NAMALWA (cell line): ENCODE measurements around the gene ANO1.

Experiments
- DNase-seq: peaks from one replicate; pipeline ENCODE4 v3.0.0-alpha.2; 2015; ENCODE audit warnings: low spot score

ANO1 gene

DNA sequence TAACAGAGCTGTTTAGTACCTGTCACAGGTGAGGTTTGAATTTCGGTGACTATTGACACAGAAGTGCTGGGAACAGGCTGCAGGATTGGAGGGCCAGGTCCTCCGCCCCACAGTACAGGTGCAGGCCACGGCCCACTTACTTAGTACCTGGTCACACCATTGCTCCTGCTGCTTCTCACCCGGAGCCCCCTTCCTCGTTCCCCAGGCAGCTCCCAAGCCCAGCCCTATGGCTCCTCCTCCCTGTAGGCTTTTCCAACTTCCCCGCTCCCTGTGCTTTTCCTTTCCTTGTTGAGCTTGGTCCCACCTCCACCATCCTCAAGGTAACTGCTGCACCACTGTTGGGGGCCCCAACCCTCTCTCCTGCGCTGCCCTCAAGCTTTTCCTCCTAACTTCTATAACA is 27.9 kb upstream of the ANO1 start:
- DNase-seq = no peak

DNA sequence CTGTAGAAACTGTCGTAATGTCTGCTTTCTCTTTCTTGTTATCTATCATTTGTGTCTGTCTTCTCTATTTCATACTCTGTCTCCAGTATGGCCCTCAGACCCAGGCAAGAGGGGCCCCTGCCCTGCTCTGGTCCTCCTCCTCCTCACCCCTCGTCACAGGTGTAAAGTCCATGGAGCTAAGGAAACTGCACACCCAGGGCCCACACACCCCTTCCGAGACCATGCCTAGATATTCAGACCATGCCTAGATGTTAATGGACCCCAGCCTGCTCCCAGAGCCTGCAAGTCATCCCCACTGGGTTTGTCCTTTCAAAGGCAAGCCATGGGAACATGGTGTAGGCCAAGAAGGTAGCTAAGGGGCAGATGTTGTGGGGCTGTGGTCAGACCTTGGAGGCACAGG is 24.1 kb upstream of the ANO1 start:
- DNase-seq = no peak

DNA sequence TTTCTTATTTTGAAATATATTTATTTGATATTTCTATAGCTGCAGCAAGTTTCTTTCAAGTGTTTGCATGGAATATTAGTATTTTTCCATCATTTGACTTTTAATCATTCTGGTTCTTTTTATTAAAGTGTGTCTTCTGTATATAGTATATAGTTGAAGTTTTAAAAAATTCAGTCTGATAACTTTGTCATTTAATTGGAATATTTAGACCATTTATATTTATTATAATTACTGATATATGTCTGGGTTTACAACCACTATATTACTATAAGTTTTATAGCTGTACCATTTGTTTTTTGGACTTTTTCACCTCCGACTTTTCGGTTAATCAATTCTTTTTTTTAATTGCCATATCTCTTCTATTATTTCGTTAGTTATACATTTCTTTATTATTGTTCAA is 22.7 kb upstream of the ANO1 start:
- DNase-seq = no peak

DNA sequence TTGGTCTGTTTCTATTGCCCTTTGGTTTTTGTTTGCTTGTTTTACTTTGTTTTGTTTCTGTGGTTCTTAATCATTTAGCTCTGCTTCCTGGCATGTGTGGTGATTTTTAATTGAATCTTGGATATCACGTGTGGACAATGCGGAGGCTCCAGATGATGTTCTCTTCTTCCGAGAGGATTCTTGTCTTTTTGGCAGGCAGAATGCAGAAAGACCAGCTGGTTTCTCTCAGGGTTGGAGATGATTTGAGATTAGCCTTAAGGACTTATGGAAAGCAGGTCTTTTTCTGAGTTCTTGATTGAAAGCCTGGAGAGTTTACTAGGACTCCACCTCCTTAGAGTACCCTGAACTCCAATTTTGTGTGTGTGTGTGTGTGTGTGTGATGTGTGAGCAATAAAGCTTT is 21.0 kb upstream of the ANO1 start:
- no peak for DNase-seq

DNA sequence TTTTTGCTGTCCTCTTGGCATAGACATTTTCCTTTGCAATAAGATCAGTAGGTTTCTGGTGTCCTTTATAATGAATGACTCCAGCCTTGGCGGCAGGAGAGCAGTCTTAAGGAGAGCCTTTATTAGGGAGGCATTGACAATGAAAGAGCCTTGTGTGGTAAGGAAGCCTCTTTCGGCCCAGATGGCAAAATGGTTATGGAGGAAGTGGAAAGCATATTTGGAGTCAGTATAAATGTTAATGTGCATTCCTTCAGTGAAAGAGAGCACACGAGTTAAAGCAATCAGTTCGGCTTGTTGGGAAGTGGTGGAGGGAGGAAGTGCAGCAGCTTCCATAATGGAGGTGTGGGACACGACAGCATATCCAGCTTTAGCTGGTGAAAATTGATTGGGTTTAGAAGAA is 18.1 kb upstream of the ANO1 start:
- no peak for DNase-seq

DNA sequence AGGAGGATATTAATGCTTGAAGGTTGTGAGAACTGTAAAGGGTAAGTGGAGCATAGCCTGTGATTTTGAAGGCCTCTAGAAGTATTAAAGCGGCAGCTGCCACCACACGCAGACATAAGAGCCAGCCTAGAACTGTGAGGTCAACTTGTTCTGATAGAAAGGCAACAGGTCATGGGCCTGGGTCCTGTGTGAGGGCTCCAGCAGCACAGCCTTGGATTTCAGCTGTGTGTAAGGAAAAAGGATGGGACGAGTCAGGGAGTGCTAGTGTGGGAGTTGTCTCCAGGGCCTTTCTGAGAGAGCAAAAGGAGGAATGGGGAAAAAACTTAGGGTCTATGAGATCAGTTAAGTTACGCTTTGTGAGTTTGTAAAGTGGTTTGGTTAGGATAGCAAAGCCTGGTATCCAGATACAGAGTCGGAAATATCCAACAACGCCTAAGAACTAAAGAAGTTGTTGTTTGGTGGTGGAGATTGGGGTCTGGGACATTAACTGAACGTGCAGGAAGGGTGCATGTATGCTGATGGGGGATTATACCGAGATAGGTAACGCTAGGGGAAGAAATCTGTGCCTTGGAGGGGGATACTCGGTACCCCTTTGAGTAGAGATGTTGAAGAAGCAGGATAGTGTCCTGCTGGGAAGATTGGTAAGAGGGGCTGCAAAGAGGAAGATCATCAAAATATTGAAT is 17.4 kb upstream of the ANO1 start:
- DNase-seq = no peak

DNA sequence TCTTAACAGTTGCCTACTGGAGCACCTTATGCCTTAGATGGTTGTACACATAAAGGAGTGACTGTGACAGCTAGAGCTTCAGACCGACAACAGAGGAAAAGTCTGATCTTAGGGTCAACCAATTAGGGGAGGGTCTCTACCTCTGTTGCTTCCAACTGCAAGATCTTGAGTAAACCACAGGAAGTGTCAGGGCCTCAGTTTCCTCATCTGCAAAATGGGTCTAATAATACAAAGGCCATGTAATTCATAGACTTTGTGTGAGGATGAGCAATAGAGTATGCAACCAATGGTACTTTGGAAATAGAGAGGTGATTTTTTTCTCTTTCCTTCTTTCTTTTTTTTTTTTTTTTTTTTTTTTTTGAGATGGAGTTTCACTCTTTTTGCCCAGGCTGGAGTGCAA is 16.4 kb upstream of the ANO1 start:
- DNase-seq = no peak

DNA sequence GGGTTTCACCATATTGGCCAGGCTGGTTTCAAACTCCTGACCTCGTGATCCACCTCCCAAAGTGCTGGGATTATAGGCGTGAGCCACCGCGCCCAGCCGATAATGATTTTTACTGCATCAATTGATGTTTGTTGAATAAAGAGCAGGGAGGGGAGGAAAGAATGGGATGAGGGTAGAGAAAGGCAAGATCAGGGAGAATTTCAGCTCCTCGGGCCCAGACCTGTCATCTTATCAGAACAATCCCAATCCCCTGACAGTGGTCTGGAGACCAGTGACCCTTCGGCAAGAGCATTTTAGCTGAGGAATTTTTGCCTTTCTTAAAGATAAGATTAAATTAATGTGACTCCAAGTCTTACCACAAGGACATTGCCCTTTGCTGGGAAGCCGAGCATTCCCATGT is 15.0 kb upstream of the ANO1 start:
- DNase-seq = no peak

DNA sequence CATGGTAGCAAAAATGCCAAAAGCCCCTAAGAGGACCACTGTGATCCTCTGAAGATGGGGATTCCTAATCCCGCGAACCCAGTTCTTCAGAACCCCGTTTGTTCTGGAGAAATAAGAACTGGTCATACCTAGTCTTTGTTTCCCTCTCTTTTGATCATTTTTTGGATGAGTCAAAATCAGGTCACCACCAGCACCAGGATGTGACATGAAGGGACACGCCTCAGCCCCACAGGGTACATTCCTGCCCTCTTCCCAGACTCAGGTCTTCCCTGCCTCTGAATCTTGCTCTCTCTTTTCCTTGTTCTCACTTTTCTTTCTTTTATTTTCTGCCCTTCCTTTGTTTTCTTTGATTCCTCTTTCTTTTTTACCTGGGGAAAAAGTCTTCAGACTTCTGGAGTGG is 14.6 kb upstream of the ANO1 start:
- no peak for DNase-seq

DNA sequence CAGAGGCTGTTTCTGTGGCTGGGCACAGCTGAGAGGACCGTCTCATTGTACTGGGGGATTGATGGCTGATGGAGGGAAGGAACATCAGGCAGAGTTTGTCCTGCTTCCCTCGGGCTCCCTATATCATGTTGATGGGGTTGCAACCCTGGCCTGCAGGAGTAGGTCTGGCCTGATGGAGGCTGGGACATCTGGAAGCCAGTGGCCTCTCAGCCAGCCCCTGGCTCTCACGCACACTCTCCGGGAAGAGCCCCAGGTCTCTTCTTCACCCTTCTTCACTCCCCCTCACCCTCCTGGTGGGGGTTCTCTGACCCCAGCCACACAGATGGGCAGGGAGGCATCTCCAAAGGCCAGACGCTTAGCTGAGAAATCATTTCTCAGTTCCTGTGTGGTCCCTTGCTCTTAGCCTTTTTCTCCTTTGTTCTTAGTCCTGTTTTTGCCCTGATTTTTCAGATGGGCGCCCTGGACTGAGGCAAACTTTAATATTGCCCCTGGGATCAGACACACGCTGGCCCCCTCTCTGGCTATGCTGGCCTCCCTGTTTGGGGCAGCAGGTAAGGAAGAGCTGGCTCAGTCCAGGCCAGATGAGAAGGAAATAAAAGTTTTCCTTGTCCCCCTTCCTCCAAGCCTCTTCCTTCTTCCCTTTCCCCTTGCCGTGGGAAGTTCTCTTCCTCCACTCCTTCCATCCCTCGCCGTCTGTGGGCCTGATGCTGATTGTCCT is 13.9 kb upstream of the ANO1 start:
- DNase-seq = no peak

DNA sequence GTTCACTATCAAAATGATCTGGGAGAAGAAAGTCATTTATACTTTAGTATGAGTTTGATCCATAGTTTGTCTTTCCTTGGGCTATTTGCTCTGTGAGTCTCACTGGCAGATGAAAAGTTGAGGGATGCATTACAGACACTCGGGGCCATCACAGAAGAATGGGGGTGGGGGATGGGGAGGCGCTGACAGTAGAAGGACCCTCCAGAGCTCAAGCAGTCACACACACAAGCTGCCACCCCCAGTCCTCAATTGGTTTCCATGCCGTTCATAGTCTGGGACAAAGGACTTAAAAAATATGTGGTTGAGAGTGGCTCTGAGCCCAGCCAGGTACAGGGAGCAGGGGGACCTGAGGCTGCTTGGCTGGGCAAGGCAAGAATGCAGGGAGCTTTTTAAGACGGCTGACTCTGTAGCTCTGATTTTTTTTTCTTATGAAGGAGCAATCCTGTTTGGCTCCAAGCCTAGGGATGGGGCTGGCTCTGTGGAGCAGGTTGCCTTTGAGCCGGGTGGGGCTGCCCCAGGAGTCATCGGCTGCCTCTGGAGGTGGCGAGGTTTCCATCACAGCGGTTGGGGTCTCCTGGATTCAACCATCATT is 13.3 kb upstream of the ANO1 start:
- DNase-seq = no peak

DNA sequence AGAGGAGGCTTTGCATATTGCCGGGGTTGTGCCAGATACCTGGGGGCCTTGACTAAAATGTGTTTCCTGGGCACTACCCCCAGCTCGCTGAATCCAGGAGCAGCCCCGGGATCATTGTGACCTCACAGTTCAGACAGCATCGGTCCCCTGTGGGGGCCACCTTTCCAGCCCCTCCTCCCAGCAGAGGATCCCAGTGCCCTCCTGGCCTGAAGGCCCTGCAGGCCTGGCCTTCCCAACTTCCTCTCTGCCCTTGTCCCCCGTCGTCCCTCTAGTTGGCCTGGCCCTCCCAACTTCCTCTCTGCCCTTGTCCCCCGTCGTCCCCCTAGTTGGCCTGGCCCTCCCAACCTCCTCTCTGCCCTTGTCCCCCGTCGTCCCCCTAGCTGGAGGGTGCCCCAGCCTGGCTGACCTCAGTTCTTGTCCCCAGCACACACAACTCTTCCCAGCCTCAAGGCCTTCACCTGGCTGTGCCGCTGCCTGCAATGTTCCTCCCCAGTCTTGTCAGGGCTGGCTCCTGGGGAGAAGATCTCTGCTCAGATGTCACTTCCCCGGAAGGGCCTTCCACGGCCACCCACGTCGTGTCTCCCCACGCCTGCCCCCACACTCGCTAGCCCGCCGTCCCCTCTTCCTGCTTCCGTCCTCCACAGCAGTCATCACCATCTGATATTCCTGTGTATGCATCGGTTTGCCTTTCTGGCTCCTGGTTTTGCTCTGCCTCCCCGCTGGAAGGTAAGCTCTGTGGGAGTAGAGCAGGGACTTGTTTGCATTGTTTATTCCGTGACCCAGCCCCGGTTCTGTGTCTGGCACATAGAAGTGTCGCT is 12.6 kb upstream of the ANO1 start:
- DNase-seq = no peak

DNA sequence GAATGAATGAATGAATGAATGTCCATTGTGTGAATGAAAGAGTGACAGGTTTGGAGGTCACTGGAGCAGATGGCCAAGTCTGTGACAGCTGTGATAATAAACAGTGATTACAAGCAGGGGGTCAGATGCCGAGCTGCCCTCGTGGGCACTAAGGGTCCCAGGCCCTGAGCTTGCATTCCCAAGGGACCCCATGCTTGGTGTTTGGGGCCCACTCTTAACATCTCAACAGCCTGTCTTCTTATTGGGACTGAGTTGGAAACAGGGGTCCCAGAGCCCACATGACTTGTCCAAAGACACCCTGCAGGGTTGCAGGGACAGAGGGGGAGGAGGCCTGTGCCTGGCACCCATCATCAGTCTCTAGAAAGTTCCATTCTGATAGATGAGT is 12.0 kb upstream of the ANO1 start:
- DNase-seq = no peak

DNA sequence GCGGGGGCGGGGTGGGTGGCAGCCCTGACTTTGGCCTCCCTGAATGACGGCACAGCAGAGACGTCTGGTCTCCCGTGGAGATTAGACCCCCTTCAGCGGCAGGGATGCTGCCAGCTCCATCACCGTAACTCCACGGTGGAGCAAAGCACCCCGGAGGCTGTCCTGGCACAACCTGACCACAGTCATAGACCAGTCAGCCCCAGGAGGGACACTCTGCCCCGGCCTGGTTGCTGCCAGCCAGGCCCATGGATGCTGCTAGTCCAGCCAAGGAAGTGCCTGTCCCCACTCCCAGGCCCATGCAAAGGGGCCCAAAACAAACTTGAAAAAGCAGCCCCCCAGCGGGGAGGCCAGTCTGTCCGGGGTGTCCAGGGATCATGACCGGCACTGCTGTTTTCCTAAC is 11.5 kb upstream of the ANO1 start:
- DNase-seq = no peak

DNA sequence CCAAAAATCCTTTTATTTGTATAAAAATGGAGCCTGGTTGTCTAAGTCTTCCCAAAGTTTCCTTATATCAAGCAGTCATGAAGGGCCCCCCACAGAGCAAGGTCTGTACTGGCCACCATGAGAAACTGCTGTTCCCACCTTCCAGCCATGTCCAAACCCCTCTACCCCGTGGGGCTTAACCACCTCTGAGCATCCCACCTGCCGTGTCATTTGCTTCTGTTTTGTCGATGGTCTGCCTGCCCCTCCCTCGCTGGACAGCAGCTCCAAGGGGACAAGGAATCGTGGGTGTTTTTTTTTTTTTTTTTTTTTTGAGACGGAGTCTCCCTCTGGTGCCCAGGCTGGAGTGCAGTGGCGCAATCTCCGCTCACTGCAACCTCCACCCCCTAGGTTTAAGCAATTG is 11.1 kb upstream of the ANO1 start:
- no peak for DNase-seq

DNA sequence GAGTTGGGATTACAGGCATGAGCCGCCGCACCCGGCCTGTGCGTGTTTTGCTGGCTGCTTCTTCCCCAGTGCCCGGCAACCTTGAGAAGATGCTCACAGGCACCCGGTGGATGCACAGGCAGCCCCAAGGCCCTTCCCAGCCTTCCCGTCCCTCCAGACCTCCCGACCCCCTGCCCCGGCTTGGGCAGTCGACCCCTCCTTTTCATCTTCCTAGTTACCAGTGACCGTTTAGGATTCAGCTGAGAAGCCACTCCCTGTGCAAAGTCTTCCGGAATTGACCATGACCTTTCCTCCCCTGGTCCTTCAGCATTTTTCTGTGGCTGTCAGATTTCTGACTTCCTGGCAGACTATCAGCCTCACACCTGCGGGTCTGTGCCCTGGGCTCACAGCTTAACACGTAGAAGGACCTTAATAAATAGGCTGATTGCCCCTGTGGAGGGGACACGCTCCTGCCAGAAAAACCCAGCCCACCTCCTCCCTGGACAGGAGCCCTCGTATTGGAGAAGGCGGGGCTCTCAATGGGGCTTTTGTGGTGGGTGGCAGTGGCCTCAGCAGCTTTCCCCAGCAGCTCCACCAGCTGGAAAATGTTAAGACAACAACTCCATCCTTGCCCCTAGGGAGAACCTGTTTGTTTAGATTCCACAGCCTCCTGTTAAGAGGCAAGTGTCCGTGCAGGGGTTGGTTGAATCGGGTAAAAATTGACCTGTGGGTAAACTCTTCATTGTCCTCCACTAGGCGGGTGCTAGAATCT is 10.4 kb upstream of the ANO1 start:
- no peak for DNase-seq

DNA sequence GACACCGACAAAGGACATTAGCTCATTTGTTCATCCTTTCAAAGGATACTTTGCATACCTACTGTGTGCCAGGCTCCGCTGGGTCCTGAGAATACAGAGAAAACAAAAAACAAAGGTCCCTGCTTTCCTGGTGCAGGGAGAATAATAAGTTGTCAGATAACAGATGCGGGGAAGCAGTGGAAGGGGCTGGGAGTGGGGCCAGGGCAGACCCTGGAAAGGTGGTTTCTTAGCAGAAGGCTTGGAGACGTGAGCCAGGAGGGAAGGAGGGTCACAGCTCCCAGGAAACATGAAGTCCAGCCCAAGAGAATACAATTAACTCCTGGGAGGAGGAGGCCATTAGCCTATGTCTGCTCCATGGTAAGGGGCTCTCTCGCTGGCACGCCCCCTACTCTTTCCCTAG is 9.8 kb upstream of the ANO1 start:
- DNase-seq = no peak

DNA sequence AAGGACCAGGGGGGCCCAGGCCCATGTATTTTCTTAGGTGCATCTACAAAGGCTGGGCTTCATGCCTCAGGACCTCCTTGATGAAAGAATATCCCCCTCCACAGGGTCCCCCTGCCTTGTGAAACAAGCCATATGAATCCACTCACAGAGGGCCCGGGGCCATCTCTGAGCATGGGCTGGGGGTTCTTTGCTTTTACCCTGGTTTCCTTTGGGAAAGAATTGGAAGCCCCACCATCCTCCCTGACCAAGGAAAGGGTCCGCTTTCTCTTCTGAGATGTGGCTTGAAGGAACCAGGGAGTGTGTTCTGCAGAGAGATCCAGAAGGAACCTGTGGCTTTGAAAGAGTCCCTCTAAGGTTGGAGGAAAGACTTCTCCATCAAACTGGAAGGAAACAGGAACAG is 9.2 kb upstream of the ANO1 start:
- DNase-seq = no peak

DNA sequence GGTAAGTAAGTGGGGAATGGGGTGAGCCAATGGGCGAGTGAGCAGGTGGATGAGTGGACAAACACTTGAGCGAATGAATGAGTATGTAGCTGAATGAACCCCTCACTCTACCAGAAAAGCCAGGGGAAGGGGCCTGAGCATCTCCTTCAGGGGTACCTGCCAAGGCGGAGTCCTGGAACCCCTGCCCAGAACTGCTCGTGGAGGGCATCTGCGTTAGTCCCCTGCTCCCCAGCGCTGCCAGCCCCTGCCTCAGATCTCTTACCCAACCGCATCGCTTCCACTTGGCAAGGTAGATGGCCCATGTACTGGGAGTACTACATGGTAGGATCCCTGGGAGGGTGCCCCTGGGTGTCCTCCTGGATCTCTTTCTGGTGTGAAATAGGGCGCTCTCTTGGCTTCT is 7.4 kb upstream of the ANO1 start:
- DNase-seq = no peak

DNA sequence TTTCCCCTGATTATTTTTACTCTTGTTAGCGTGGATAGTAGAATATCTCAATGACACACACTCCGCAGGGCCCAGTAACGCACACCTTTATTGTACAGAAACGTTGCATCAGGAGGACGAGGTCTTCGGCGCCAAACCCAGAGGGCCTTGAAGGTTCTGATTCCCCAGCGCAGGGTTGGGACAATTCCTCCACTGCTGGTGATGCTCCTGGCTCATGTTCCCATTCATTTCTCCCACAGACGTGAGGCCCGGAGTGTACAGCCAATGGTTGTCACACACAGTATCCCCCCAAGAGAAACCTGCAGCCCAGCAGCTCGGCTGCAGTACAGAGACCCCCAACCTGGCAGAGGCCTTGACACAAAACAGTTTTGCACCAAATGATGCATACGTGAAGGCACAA is 6.1 kb upstream of the ANO1 start:
- no peak for DNase-seq

DNA sequence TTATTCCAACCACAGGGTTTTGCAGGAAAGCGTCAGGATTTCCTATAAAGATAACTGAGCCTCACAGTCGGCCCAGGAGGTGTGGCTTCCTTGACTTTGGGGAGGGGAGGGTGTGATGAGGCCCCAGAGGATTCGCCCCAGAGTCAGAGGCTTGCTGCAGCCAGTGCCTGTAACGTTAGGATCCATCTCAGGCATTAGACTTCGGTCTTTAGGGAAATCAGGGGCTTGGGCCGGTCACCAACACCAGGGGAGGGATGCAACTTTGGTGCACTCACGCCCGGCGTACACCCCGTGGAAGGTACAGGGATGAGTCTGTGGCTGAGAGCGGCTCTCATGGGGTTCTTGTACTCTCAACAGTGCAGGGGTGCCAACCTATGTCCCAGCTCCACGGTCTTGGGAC is 5.7 kb upstream of the ANO1 start:
- DNase-seq = no peak
